NCI-H510A treated with DMSO at 0.1 percent for 48 hours (cell line): ENCODE results near the gene JPH3.

Source experiments
- DNase-seq: peaks from one replicate; lab custom pipeline; 2025; lab: John Stamatoyannopoulos, UW

JPH3 gene

DNA sequence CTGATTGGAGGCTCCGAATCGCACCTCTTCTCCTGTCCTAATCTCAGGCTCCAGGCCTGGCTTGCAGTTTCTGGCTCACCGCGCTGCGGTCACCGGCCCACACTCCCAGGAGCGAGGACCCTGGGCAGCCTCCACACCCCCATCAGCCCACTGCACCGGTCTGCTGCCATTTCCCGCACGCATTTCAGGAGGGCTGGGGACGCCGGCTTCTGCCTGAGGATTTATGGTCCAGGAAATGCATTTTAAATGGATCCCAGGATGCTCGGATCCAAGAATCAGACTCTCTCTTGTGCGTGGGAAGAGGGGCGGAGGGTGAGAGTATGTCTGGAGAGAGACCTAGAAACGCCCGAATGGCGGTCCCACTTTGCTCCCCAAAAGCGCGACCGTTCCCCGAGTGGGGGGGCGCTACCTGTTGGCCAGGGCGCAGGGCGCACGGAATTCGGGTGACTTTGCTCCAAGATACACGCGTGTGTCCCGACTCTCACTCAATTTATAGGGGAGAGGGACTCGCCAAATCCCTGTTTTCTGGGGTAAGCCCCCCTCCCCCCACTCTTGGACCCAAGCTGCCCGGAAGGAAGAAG is 817 bp upstream of the JPH3 start:
- no peak for DNase-seq

DNA sequence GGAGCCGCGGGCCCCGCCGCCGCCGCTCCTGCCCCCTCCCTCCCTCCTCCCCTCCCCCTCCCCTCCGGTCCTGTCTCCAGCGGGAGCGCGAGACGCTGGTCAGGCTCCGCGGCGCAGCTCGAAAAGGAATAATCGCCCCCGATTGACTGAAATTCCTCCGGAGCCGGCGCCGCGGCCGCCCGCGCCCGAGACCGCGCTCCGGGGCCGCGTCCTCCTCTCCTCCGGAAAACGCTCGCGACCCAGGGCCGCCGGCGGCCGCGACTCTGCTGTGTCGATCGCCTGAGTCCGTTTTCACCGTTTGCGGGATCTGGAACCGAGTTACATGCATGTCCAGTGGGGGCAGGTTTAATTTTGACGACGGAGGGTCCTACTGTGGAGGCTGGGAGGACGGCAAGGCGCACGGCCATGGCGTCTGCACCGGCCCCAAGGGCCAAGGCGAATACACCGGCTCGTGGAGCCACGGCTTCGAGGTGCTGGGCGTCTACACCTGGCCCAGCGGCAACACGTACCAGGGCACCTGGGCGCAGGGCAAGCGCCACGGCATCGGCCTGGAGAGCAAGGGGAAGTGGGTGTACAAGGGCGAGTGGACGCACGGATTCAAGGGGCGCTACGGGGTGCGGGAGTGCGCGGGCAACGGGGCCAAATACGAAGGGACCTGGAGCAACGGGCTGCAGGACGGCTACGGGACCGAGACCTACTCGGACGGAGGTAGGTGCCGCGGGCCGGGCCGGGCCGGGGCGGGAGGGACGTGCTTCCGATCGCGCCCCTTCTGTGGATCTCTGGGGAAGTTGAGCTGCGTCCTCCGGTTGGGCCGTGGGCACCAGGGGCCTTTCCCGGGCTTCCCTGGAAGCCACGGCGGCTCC is 744 bp downstream of the JPH3 start:
- no peak for DNase-seq

DNA sequence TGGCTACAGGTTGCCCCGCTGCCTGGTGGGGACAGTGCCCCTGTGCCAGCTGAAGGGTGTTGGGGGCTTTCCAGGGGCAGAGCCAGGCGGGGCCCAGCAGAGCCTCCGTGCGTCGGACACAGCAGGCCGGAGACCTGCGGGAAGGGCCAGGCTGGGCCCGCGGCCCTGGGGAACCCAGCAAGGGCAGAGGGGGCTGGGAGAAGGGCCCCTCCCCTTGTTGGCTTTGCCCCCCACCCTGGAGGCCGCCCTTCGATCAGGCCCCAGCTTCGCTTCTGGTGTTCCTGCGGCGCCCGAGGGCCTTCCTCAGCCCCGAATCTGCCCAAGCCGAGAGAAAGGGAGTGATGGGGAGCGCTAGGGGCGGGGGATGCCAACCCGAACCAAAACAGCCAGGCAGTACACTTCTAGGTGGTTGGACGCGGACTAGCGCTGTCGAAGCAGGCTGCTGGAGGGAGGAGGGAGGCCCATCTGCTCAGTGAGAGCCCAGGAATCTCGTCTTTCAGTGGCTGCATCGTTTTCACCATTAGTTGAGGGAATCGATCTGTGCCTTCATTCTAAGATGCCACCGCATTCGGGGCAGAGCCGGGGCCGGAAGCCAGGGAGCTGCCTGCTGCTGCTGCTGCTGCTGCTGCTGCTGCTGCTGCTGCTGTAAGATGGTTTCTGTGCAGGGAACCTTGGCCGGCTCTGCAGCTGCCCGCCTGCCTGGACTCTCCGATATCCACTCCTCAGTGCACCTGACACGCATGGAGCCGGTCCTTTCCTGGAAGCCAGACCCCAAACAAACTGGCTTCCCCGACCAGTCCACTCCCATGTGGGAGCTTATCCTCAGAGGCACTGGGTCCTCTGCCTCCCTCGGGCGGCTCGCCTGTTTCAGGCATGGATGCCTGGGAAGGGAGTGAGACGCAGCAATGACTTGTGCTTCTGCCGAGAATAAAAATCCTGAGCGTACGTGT is 1.7 kb downstream of the JPH3 start:
- no peak for DNase-seq

- DNase-seq: no peak
Observed at GRCh38 chr16:87604634-87605111, 2.4 kb downstream of the JPH3 start.

DNA sequence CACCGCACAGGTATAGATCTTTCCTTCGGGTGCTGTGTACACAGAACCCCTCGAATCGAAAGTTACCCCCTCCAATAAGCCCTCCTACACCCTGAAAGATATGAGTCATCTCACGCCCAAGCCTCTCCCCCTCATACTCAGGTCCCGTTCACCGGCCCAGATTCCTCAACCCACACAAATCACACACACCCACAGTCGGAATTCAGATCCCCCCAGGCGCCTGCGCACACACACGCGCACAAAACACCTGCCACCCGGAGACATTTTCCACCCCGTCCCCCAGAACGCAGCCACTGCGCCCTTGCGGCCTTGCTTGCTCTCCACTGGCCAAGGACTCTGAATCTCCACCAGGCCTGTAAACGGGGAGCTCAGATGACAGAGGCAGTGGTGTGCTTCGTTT is 4.9 kb downstream of the JPH3 start:
- DNase-seq: no peak

GRCh38 chr16:87607871-87608270 is 5.6 kb downstream of the JPH3 start:
- DNase-seq: no peak

- no peak for DNase-seq
Observed at GRCh38 chr16:87608400-87608985, 6.2 kb downstream of the JPH3 start.

GRCh38 chr16:87610026-87610425 is 7.7 kb downstream of the JPH3 start:
- no peak for DNase-seq

DNA sequence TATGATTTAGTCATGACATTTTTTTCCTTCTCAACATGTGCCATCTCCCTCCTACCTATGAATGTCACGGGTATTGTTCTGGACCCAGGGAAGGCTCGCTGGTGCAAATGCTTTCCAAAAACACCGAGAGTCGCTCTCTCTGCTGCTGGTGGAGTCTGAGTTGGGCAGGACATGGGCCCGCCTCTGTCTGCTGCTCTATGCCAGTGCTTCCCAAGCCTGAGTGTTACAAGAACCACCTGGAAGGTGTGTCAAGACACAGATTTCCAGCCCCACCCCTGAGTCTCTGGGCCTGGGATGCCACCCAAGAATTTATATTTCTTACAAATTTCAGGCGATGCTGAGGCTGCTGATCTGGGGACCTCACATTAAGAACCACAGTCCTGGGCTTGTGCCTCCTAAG is 9.1 kb downstream of the JPH3 start:
- DNase-seq: no peak

DNA sequence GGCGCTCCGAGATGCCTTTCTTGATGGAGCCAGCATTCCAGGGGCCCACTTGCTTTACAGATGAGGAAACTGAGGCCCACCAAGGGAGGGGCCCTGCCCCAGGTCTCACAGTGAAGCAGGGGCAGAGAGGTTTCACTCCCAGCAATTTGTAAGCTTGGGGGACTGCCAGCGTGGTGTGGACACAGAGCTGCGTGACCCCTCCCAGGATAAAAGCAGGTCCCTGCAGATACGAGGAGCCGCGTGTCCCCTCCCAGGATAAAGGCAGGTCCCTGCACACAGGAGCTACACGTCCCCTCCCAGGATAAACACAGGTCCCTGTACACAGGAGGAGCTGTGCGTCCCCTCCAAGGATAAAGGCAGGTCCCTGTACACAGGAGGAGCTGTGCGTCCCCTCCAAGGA is 11.7 kb downstream of the JPH3 start:
- DNase-seq: no peak

- DNase-seq: no peak
Observed at GRCh38 chr16:87615621-87616041, 13.3 kb downstream of the JPH3 start.

DNA sequence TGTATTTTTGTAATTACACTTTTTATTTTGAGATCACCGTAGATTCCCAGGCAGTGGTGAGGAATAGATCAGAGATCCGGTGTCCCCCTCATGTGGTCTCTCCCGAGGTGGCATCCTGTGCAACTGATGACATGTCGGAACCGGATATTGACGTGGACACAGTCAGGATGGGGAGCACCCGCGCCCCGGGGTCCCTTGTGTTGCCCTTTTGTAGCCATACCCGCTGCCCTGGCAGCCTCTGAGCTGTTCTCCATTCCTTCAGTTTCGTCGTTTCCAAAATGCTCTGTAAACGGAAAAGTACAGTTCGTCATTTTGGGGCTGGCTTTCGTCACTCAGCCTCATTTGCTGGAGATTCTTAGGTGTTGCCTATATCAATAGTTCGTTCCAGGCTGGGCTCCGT is 14.2 kb downstream of the JPH3 start:
- no peak for DNase-seq

DNA sequence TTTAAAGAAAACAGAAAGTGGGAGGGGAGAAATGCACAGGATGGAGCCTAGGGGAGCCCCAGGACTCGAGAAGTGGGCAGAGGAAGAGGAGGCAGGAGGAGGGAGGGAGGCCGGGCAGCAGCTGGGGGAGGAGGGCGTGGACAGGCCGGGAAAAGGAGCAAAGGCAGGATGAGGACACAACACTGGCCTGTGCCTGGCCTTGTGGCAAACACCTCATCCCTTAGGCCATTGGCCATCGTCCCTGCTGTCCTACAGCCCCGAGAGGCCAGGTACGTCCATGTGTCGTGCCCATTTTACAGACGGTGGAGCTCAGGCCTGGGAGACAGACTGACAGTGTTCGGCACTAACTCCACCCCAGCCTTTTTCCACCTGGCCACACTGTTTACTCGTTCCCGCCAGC is 15.9 kb downstream of the JPH3 start:
- DNase-seq: no peak

GRCh38 chr16:87619360-87620200 is 17.3 kb downstream of the JPH3 start:
- DNase-seq: no peak

- no peak for DNase-seq
Observed at GRCh38 chr16:87620201-87620495, 17.8 kb downstream of the JPH3 start.

DNA sequence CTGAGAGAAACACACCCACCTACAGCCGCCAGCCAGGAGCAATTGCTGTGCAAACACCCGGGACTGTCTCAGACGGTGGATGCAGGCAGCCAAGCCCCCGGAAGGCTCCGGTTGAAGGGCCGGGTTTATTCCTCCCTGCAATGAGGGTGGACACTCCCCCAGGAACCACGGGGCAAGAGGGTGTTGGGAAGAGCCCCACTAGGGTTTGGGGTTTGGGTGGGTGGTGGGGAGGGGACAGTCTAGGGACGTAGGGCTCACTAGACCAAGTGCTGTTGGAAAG is 19.2 kb downstream of the JPH3 start:
- DNase-seq: no peak

- no peak for DNase-seq
Observed at GRCh38 chr16:87621976-87622713, 19.8 kb downstream of the JPH3 start.

- no peak for DNase-seq
Observed at GRCh38 chr16:87622756-87623319, 20.5 kb downstream of the JPH3 start.

DNA sequence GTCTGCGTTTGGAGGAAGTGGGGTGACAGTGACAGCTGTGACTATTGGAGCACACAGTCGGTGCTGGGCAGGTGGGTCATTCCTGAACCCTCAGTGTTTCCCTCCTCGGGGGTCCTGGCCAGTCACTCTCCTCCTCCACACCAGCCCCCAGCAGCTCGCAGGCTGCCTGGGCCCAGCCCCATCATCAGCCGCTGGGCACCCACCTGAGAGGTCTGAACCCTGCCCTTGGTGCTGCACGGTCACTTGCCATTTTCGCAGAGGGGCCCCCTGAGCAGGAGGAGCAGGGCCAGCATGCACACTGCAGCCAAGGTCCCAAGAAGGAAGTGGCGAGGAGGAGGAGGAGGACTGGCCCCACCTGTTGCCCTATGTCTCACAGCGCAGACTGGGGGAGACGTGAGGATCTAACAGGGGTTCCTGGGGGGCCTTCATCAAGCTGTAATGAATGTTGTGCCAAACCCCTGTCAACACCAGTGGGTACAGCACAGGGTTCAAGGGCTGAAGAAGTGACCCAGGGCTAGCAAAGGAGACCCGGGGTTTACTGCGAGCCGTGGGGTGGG is 23.0 kb downstream of the JPH3 start:
- no peak for DNase-seq

- DNase-seq: no peak
Observed at GRCh38 chr16:87626401-87626800, 24.1 kb downstream of the JPH3 start.
